ENCODE data around the gene KRTAP4-16.
"Not testable (repeated sequence)": the region's sequence is repeated elsewhere in the genome, so short reads cannot be mapped to it uniquely, and the experiment has no call there.

The KRTAP4-16 gene

GRCh38 chr17:41069031-41069430 is 33.0 kb downstream of the KRTAP4-16 start:
- no peak for DNase-seq

- no peak for DNase-seq
Observed at GRCh38 chr17:41067281-41067680, 34.7 kb downstream of the KRTAP4-16 start.

GRCh38 chr17:41065829-41066624 is 36.0 kb downstream of the KRTAP4-16 start, which contains the start of gene KRTAP2-4:
Gene KRTAP2-4, minus strand, starts transcription at chr17:41065879. Its CDS starts 34 bp downstream, at chr17:41065845.
- no peak for DNase-seq

GRCh38 chr17:41065016-41065689 is 36.9 kb downstream of the KRTAP4-16 start:
- DNase-seq, result not testable (repeated sequence)

GRCh38 chr17:41064301-41064700 is 37.7 kb downstream of the KRTAP4-16 start:
- DNase-seq, result no peak

- DNase-seq, result no peak
Observed at GRCh38 chr17:41063449-41063848, 38.6 kb downstream of the KRTAP4-16 start.

- no peak for DNase-seq
Observed at GRCh38 chr17:41061964-41062363, 40.0 kb downstream of the KRTAP4-16 start.

GRCh38 chr17:41060052-41060604 is 41.9 kb downstream of the KRTAP4-16 start, which contains the start of gene KRTAP2-3:
Gene KRTAP2-3, minus strand, starts transcription at chr17:41060114. Its CDS starts 64 bp downstream, at chr17:41060050.
- DNase-seq, result no peak

GRCh38 chr17:41059276-41060051 is 42.5 kb downstream of the KRTAP4-16 start:
- not testable (repeated sequence) for DNase-seq

GRCh38 chr17:41058741-41059140 is 43.3 kb downstream of the KRTAP4-16 start:
- no peak for DNase-seq

- DNase-seq, result no peak
Observed at GRCh38 chr17:41057547-41057946, 44.5 kb downstream of the KRTAP4-16 start.

- not testable (repeated sequence) for DNase-seq
Observed at GRCh38 chr17:41055130-41055529, 46.9 kb downstream of the KRTAP4-16 start, which contains the start of gene KRTAP2-2. Gene KRTAP2-2, minus strand, starts transcription at chr17:41055230. Its CDS starts 19 bp downstream, at chr17:41055211.

- not testable (repeated sequence) for DNase-seq
Observed at GRCh38 chr17:41054556-41054955, 47.5 kb downstream of the KRTAP4-16 start.

GRCh38 chr17:41054025-41054424 is 48.0 kb downstream of the KRTAP4-16 start:
- DNase-seq, result no peak

- no peak for DNase-seq
Observed at GRCh38 chr17:41052566-41052965, 49.4 kb downstream of the KRTAP4-16 start.
